Chondrocyte (in vitro differentiated cells): ENCODE results near the gene MYO18B. TPM values are rescaled to one million over a fixed set of nuclear protein-coding genes. Genes with fewer than 3 reads are reported as not detected.

Experiments
- DNase-seq: peaks from one replicate; pipeline ENCODE4 v3.0.0; 2021; ENCODE audit warnings: mixed read lengths, low spot score
- H3K27ac Mint-ChIP-seq: one replicate; pipeline ENCODE4 v1.8.0; 2021; ENCODE audit warnings: mild to moderate bottlenecking, moderate library complexity, mixed read lengths; ENCODE audit not compliant: unreplicated experiment
- H3K27me3 Mint-ChIP-seq: 2 replicates; pipeline ENCODE4 v1.8.0; 2021; ENCODE audit warnings: low read depth, mixed read lengths
- H3K36me3 Mint-ChIP-seq: 2 replicates; pipeline ENCODE4 v1.8.0; 2021; ENCODE audit warnings: low read depth, mixed read lengths
- H3K4me1 Mint-ChIP-seq: 2 replicates; pipeline ENCODE4 v1.8.0; 2021; ENCODE audit warnings: low read depth, mild to moderate bottlenecking, mixed read lengths
- H3K4me3 Mint-ChIP-seq: one replicate; pipeline ENCODE4 v1.8.0; 2021; ENCODE audit warnings: mild to moderate bottlenecking, moderate library complexity, mixed read lengths; ENCODE audit not compliant: unreplicated experiment
- H3K9me3 Mint-ChIP-seq: 2 replicates; pipeline ENCODE4 v1.8.0; 2021; ENCODE audit warnings: low read depth, mixed read lengths
- CTCF ChIP-seq: fragments of 200-600 bp; sonication (generic); IDR thresholded peaks from 2 replicates; pipeline ENCODE4 v1.5.0; 2021; ENCODE audit warnings: antibody characterized with exemption, mild to moderate bottlenecking, moderate library complexity
- total RNA-seq: library from RNA; stranded (reverse); gene quantifications from 3 replicates; pipeline ENCODE4 v1.2.1, GENCODE V29; 2021

The MYO18B gene
- total RNA-seq, 1 donor from 2014 or later = 0.20 TPM

GRCh38 chr22:26002456-26002855 lies 260.5 kb downstream of the MYO18B start:
- H3K27me3 Mint-ChIP-seq = peaks cover 4% of the 10 kb centered on the region
- H3K36me3 Mint-ChIP-seq = no peaks in the 10 kb centered on the region
- H3K27ac Mint-ChIP-seq = no peak overlapping the region
- no peaks in the 10 kb centered on the region for H3K9me3 Mint-ChIP-seq
- TF ChIP-seq CTCF = no peak
- no peak for DNase-seq
- no peaks in the 10 kb centered on the region for H3K4me1 Mint-ChIP-seq
- H3K4me3 Mint-ChIP-seq = no peak overlapping the region

- Mint-ChIP-seq H3K4me1 (no peaks in the 10 kb centered on the region), H3K36me3 (no peaks in the 10 kb centered on the region), H3K4me3 (no peak overlapping the region), H3K9me3 (no peaks in the 10 kb centered on the region), H3K27me3 (peaks cover 8% of the 10 kb centered on the region), H3K27ac (no peak overlapping the region)
- TF ChIP-seq CTCF = no peak
- no peak for DNase-seq
These were observed 262.5 kb downstream of the MYO18B start for GRCh38 chr22:26004477-26004876.

GRCh38 chr22:26008587-26008986 lies 266.6 kb downstream of the MYO18B start:
- H3K9me3 Mint-ChIP-seq = no peaks in the 10 kb centered on the region
- no peaks in the 10 kb centered on the region for H3K36me3 Mint-ChIP-seq
- no peak overlapping the region for H3K27ac Mint-ChIP-seq
- no peak for TF ChIP-seq CTCF
- peaks cover 9% of the 10 kb centered on the region for H3K27me3 Mint-ChIP-seq
- DNase-seq = no peak
- H3K4me3 Mint-ChIP-seq = no peak overlapping the region
- H3K4me1 Mint-ChIP-seq = no peaks in the 10 kb centered on the region

- Mint-ChIP-seq H3K4me3 (no peak overlapping the region), H3K27me3 (peaks cover 5% of the 10 kb centered on the region), H3K9me3 (peaks cover 7% of the 10 kb centered on the region), H3K36me3 (no peaks in the 10 kb centered on the region), H3K27ac (no peak overlapping the region), H3K4me1 (no peaks in the 10 kb centered on the region)
- TF ChIP-seq CTCF = no peak
- DNase-seq = no peak
These were observed 274.9 kb downstream of the MYO18B start for GRCh38 chr22:26016916-26017315.

GRCh38 chr22:26017932-26018331 lies 275.9 kb downstream of the MYO18B start:
- H3K36me3 Mint-ChIP-seq = no peaks in the 10 kb centered on the region
- H3K9me3 Mint-ChIP-seq = peaks cover 7% of the 10 kb centered on the region
- H3K4me3 Mint-ChIP-seq = no peak overlapping the region
- DNase-seq = no peak
- no peak overlapping the region for H3K27ac Mint-ChIP-seq
- TF ChIP-seq CTCF = no peak
- peaks cover 4% of the 10 kb centered on the region for H3K27me3 Mint-ChIP-seq
- H3K4me1 Mint-ChIP-seq = no peaks in the 10 kb centered on the region
